ENCODE measurements around the gene NPFFR1.
"Not testable (repeated sequence)": the region's sequence is repeated elsewhere in the genome, so short reads cannot be mapped to it uniquely, and the experiment has no call there.

Gene NPFFR1

DNA sequence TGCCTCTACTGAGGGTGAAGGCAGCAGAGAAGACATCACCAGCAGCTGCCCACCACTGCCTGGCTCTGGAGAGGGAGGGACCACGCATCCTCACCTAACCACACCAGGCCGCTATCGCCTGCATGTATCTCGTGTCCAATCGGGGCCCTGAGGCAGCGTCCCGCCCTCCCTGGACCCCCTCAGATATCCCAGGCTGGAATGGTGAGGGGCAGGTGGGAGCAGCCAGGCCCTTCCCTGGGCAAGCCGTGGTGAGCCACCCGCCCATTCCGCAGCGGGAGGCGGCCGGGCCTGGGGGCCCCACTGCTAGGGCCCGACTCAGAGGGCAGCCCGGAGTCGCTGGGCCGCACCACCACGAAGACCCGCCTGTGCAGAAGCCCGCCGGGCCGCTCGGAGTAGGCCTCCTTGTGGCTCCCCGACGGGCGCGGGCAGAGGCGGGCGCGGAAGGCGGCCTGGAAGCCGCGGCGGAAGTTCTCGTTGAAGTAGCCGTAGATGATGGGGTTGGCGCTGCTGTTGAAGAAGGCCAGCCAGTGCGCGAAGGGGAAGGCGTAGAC, 29.0 kb downstream of the NPFFR1 start:
- DNase-seq: no peak

DNA sequence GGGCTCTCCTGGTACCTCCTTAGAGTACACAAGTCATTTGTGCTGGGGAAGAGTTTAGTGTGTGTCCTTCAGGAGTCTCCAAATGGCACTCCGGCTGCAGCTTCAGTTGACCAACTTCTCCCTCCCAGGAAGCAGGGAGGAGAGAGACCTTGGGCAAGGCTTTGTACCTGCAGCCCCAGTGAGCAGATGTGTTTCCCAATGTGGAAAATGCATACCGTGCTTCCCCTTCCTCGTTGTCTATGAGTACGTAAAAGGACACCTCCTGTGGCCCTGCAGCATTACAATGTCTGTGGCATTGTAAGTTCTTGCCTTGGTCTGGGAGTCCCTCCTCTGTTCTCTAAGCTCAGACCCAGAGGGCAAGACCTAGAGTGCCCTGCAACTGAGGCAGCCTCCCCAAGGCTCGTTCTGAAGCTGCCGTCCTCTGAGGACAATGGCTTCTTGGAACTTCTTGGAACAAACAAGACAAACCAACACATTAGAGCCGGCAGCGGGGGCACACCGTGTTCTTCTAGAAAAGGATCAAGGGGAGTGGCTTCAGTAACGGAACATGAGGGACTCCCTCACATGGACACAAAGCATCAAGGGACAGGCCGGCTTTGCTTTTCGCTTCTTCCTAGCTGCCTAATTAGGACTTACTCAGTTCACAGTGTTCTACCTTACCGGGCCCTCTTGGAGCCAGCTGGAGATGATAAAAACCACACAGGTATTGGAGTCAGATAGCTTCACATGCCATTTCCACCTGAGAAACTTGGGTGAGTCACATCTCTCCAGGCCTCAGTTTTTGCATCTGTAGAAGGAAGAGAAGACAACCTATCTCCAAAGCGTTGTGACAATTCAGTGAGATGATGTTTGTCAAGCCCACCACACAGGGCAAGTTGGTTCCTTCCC, 29.7 kb downstream of the NPFFR1 start:
- DNase-seq: no peak

DNA sequence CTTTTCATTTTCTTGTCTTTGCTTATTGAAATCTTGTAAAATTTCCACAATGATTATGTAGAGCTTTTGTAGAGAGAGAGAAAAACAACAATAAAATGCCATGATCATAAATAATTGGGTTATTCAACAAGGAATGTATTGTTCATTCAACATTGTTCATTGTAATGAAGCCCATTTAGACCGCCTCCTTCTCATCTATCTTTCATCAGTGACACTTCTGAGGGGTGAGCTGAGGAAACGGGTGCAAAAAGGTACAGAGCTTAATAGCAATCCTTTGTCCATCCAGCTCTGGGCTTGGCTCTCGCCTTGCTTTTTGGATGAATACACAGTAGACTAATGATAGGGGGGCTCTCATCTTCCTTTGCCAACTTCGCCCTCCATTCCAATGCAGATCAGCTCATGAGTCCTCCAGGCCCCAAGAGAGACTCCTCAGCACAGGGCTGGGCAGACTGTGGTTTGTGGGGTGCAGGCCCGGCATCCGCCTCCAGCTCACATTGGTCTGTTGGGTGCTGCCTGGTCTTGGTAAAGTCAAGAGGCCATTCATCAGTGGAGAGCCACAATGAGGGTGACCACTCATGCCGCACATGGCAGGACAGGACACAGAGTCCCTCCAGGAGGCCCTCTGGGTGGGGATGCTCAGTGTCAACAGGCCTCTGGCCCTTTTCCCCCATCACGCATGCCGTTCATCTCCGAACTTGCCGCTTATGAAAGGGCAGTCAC, 32.7 kb downstream of the NPFFR1 start:
- DNase-seq: no peak

DNA sequence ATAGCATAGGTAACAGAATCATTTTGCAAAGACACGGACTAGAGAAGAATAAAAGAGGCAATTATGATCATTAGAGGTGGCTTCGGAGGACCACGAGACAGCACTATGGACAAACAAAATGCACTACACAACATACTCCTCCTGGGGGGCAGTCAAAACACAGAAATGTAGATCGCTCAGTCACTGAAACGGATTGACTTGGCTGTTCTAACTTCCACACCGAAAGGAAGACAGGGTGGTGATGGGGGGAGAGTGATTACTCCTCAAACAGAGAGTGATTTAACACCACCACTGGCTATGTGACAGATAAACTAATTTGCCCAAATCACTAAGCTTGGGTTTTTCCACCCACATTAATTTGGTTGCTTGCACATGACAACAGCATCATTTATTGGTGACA, 36.4 kb downstream of the NPFFR1 start:
- DNase-seq: no peak

DNA sequence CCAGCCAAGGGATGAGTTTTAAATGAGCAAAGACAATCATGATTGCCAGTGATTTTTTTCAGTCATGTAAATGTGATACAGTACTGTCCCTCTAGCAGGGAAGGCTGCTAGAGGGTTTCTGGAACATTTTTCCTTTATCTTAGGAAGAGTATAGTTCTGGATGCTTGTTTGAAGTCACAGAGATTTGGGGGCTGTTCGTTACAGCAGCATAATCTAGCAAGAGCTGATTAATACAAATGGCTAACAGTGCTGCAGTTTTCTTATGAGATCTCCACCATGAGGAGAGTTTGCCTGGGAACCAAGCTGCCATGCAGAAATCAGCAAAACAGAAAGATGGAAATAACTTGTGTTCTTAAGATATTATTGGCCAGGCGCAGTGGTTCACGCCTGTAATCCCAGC, 42.7 kb downstream of the NPFFR1 start:
- no peak for DNase-seq

DNA sequence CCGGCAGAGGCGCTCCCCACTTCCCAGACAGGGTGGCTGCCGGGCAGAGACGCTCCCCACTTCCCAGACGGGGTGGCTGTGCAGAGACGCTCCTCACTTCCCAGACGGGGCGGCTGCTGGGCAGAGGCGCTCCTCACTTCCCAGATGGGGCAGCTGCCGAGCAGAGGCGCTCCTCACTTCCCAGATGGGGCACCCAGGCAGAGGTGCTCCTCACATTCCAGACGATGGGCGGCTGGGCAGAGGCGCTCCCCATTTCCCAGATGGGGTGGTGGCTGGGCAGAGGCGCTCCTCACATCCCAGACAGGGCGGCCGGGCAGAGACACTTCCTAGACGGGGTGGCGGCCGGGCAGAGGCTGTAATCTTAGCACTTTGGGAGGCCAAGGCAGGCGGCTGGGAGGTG, 43.8 kb downstream of the NPFFR1 start:
- not testable (repeated sequence) for DNase-seq

DNA sequence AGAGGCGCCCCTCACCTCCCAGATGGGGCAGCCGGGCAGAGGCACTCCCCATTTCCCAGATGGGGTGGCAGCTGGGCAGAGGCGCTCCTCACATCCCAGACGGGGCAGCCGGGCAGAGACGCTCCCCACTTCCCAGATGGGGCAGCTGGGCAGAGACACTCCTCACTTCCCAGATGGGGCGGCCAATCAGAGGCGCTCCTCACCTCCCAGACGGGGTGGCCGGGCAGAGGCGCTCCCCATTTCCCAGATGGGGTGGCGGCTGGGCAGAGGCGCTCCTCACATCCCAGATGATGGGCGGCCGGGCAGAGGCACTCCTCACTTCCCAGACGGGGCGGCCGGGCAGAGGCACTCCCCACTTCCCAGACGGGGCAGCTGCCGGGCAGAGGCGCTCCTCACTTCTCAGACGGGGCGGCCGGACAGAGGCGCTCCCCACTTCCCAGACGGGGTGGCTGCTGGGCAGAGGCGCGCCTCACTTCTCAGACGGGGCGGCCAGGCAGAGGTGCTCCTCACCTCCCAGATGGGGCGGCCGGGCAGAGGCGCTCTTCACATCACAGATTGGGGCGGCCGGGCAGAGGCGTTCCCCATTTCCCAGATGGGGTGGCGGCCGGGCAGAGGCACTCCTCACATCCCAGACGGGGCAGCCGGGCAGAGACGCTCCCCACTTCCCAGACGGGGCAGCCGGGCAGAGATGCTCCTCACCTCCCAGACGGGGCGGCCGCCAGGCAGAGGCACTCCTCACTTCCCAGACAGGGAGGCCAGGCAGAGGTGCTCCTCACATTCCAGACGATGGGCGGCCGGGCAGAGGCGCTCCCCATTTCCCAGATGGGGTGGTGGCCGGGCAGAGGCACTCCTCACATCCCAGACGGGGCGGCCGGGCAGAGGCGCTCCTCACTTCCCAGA, 44.5 kb downstream of the NPFFR1 start:
- DNase-seq: not testable (repeated sequence)

DNA sequence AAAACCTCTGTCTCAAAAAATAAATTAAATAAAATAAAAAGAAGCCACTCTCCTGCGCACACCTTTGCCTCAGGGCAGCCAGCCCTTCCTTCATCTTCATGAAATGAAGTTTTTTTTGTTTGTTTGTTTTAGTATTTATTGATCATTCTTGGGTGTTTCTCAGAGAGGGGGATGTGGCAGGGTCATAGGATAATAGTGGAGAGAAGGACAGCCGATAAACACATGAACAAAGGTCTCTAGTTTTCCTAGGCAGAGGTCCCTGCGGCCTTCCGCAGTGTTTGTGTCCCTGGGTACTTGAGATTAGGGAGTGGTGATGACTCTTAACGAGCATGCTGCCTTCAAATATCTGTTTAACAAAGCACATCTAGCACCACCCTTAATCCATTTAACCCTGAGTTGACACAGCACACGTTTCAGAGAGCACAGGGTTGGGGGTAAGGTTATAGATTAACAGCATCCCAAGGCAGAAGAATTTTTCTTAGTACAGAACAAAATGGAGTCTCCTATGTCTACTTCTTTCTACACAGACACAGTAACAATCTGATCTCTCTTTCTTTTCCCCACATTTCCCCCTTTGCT, 45.8 kb downstream of the NPFFR1 start:
- not testable (repeated sequence) for DNase-seq

DNA sequence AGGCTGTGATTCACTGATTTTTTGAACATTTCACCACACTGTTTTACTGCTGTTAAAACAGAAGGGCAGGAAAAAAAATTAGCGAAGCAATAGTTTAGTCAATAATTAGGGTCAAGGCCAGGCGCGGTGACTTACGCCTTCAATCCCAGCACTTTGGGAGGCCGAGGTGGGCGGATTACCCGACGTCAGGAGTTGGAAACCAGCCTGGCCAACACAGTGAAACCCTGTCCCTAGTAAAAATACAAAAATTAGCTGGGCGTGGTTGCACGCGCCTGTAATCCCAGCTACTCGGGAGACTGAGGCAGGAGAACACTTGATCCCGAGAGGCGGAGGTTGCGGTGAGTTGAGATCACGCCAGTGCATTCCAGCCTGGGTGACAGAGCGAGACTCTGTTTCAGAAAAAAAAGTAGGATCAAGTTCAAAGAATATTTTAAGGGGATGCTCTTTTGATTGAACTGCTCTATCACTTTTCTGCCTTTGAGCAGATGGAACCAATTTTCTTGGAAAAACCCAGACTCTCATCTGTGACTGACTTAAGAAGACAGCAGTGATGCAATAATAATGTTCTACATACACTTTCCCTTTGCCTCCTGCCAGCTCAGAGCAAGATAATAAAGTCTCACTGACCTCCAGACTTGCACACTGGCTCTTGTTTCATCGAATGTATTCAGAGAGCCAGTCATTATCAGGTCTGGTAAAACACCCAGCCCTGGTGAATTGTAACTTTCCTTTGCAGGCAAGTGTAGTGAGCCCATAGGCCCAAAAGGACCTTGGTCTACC, 48.9 kb downstream of the NPFFR1 start:
- DNase-seq: no peak

DNA sequence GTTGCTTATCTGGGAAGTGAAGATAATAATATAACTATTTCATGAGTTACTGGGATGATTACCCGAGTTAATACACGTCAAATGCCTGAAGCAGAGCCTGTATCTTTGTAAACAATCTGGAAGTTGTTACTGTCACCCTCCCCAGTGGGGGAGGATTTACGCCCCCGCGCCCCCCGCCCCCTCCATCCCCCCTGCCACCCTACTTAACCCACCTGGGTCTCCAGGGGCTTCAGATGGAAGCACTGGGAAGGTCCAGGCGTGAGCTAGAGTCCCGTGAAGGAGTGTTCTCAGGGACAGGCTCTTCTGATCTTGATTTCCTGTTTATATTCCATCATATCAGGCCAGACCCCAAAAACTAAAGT, 49.9 kb downstream of the NPFFR1 start:
- no peak for DNase-seq

DNA sequence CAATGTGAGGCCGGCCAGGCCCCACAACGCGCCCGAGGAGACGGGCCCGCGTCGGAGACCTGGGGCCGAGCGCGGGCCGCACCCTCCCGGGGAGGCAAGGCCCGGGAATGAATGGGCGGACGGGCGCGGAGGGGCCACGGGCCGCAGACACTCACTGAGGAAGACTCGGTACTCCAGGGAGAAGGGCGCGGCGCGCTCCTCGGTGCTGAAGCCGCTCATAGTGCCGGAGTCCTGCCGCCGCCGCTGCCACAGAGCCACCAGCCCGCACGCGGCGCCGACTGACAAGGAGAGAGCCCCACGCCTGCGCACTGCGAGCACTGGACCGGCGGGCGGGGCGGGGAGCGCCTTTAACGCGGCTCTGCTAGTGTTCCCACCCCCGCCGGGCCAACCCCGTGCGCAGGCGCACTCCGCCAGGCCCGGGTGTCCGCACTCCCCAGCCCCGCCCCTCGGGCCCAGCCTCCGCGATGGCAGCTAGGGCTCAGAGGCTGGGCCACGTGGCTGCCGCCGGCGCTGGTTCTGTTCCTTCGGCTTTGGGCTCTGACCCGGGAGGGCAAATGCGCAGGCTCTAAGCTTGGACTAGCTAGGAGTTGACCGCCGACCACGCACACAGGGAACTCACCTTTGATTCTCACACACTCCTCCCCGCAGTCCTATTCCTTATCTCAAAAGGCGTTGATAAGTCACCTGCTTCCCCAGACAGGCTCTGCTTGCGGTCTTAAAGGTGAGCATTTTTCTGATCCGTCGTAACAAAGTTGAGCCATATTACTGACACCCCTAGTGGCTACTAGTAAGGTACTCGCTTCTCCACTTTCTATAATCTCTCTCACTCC, 50.5 kb downstream of the NPFFR1 start, which contains the start of gene PPA1:
Gene PPA1 (minus strand): TSS at position 321 of the 830 bp plus-strand sequence. CDS start 102 bp downstream, at position 219.
- DNase-seq: peak; percentile 99

DNA sequence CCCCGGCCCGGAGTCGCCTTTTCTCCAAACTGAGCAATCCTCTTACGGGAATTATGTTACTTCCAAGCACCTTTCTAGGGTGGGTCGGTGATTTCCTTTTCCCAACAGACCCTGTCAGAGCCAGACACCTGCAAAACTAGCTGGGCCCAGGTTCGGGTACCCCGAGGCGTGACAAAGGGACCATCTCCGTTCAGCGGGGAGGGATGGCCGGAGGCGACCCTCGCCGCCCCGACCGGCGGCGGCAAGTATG, 51.0 kb downstream of the NPFFR1 start:
- no peak for DNase-seq

DNA sequence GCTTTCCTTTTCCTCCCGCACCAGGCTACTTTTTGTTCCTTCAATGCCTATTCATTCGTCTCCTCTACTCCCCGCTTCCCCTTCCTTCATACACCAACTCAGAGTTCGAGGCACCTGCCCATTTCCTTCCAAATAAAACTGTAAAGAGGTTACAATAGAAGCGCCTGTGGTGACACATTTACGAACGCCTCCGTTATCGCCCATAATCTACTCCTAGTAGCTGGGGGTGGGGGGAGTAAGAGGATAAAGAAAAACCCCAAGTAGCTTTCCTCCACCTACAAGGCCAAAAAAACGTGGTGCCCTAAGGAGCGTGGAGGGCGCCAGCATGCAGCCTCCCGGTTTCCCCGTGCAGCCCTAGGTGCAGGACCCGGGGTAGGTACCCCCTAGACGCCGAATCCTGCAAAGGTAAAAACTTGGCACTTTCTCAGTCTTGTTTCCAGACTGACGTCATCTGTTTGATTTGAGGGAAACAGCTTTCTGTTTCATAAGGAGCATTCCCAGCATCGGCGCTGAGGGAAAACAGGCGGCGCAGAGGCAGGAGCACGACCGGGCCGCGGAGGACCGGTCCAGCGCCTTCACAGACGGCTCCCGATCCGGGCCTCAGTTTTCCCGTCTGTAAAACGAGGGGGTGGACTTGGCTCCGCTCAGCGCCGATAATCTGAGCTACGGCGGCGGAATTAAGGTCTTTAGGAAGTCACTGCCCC, 51.5 kb downstream of the NPFFR1 start:
- no peak for DNase-seq

DNA sequence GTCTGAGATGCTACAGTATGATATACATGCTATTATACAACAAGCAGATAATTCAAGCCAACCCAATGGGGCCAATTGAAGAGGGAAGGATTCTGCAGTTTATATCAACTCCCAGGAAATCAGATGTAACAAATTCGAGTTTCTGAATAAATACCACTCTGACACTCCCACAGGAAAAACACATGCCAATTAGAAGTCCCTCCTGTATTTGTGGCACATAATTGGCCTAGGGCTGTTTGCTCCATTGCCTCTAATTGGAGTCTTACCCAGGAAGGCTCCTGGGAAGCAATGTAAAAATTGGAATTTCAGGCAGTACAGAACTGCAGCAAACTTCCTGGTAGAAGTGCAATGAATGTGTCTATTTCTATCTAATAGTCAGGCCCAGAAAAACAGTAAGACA, 55.3 kb downstream of the NPFFR1 start:
- DNase-seq: no peak

DNA sequence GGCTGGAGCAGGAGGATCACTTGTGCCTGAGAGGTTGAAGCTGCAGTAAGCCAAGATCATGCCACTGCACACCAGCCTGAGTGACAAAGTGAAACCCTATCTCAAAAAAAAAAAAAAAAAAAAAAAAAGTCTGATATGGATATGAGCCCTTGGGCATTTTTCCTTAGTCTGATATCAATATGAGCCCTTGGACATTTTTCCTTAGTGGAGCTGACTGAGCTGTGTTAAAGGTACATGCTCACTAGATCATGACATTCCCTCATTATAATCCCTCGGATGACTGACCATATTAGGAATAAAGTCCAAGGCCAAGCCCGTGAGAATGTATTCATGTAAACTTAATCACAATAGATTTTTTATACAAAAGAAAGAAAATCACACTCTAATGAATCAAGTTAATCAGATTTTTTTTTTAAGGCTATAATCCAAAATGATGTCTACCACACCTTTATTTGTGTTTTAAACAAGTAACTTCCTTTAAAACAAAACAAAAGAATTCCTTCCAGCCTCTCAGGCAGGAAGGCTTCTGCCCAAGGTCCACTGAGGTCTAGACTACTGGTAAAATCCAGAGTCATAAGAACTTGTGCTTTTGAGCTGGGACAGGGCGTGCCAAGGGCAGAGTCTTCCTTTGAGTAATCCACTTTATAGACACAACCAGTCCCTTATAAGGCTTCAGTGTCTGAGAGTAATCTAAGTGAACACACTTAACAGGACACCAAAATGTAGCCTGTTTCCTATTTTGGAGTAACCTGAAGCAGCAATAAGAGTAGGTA, 56.1 kb downstream of the NPFFR1 start:
- DNase-seq: no peak

DNA sequence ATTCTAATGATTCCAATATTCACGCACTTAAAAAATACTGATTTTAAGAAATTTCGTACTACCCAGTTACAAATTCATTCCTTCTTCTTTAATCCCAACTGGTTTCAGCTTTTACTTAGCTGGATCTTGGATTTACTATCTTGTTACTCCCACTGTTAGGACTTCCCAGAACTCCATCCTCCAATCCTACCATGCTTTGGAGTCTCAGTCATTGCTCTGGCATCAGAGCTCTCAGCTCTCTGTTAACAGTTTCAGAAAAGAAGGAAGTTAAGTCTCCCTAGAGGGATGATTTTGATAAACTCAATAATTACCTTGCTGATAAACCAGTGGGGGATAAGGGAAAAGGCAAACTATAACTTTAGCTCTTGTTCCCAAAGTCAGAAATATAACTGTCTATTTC, 60.1 kb downstream of the NPFFR1 start:
- DNase-seq: no peak

DNA sequence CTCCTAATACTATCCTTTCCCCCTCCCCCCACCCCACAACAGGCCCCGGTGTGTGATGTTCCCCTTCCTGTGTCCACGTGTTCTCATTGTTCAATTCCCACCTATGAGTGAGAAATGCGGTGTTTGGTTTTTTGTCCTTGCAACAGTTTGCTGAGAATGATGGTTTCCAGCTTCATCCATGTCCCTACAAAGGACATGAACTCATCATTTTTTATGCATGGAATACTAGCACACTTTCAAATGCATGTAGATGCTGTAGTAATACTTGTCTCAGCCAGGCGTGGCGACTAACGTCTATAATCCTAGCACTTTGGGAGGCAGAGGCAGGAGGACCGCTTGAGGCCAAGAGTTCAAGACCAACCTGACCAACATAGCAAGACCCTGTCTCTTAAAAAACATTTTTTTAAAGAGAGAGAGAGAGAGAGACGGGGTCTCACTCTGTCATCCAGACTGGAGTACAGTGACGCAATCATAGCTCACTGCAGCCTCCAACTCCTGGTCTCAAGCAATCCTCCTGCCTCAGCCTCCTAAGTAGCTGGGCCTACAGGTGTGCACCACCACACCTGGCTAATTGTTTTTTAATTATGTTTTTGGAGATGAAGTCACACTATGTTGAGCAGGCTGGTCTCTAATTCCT, 60.9 kb downstream of the NPFFR1 start:
- not testable (repeated sequence) for DNase-seq

DNA sequence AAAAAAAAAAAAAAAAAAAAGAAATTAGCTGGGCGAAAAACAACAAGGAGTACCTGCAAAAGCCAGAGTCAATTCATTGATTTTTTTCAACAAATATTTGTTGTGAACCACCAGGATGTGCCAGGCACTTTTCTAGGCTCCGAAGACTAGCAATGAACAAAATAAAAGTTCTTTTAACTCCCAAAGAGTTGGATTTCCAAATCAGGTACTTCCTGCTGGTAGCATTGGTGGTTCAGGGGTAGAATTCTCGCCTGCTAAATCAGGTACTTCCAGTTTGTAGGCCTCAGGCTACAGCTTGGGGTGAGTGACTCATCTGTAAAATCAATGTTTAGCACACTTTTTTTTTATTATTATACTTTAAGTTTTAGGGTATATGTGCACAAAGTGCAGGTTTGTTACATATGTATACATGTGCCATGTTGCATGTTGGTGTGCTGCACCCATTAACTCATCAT, 61.4 kb downstream of the NPFFR1 start:
- no peak for DNase-seq

DNA sequence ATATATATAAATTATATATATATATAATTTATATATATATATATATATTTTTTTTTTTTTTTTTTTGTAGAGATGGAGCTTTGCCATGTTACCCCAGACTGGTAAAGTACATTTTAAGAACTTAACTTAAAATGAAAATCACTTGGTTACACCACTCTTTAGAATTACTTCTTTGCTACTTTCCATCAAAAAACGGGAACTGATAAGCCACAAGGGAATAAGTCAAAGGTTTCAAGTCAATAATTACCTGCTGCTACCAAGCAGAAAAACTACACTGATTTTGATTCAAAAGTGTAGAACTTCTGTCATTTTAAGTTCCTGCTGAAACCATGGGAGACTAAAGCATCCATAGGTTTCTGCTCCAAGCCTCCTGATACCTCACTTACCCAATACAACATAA, 62.8 kb downstream of the NPFFR1 start:
- DNase-seq: no peak

Measured in CD4-positive, alpha-beta T cell treated with Interferon gamma for 1 hour (primary cell).